GM19455 (cell line): ENCODE data around the gene MRPL24.
"Not testable (repeated sequence)": the region's sequence is repeated elsewhere in the genome, so short reads cannot be mapped to it uniquely, and the experiment has no call there.

Experiments
- ATAC-seq: cut with Tn5 transposase; IDR thresholded peaks from one replicate; pipeline ENCODE4 v1.9.1; 2021; ENCODE audit not compliant: unreplicated experiment

The MRPL24 gene

GRCh38 chr1:156740741-156741480 lies at the start of gene MRPL24:
TSS of gene MRPL24 (minus strand) at chr1:156741088. CDS start at chr1:156738704, 2,384 bp downstream.
- ATAC-seq: peak; percentile 76

- ATAC-seq: no peak
These were observed 48.9 kb upstream of the MRPL24 start for GRCh38 chr1:156789621-156790318.

GRCh38 chr1:156788136-156788535 lies 47.2 kb upstream of the MRPL24 start:
- ATAC-seq: no peak

- ATAC-seq: no peak
These were observed 45.8 kb upstream of the MRPL24 start for GRCh38 chr1:156786640-156787039.

- ATAC-seq: no peak
These were observed 44.6 kb upstream of the MRPL24 start for GRCh38 chr1:156785458-156785857.

GRCh38 chr1:156781585-156782186 lies 40.8 kb upstream of the MRPL24 start:
- no peak for ATAC-seq

GRCh38 chr1:156777573-156777972 lies 36.7 kb upstream of the MRPL24 start:
- ATAC-seq: no peak

GRCh38 chr1:156776942-156777341 lies 36.1 kb upstream of the MRPL24 start:
- no peak for ATAC-seq

- no peak for ATAC-seq
These were observed 34.9 kb upstream of the MRPL24 start for GRCh38 chr1:156775799-156776198.

- ATAC-seq: no peak
These were observed 32.7 kb upstream of the MRPL24 start for GRCh38 chr1:156773607-156774006.

GRCh38 chr1:156772728-156773497 lies 32.0 kb upstream of the MRPL24 start:
- no peak for ATAC-seq

GRCh38 chr1:156772222-156772621 lies 31.3 kb upstream of the MRPL24 start:
- no peak for ATAC-seq

GRCh38 chr1:156768610-156769295 lies 27.9 kb upstream of the MRPL24 start:
- ATAC-seq: no peak

- ATAC-seq: peak; percentile 8
These were observed 27.2 kb upstream of the MRPL24 start for GRCh38 chr1:156767879-156768604.

- peak; percentile 93 for ATAC-seq
These were observed 26.4 kb upstream of the MRPL24 start, which contains the start of gene PRCC for GRCh38 chr1:156767101-156767878. TSS of gene PRCC (plus strand) at chr1:156767535. CDS start at chr1:156767772, 237 bp downstream.

- peak; percentile 21 for ATAC-seq
These were observed 25.6 kb upstream of the MRPL24 start for GRCh38 chr1:156766298-156767100.

- ATAC-seq: no peak
These were observed 24.8 kb upstream of the MRPL24 start for GRCh38 chr1:156765666-156766065.

GRCh38 chr1:156765136-156765535 lies 24.2 kb upstream of the MRPL24 start:
- not testable (repeated sequence) for ATAC-seq
